Ovary (tissue), 3 donors: ENCODE data around the gene NKIRAS2.

Experiments used
- POLR2A ChIP-seq: fragments of 450-650 bp; IDR thresholded peaks from one replicate; pipeline ENCODE4 v1.6.1; 2017; ENCODE audit warnings: antibody characterized with exemption, mild to moderate bottlenecking, moderate library complexity
- TF ChIP-seq, protein P1 (sequence below), 3 donors: fragments of 450-650 bp in 2 of 3; fragments of 200-600 bp in 1 of 3; IDR thresholded peaks; one replicate each; pipeline versions ENCODE4 v1.5.1 to v1.8.0; 2016 to 2022; ENCODE audit warnings: antibody characterized with exemption in 3 of 3, mild to moderate bottlenecking in 1 of 3
- donor health status: DM: no; HTN: no; CAD: no.

DNA sequence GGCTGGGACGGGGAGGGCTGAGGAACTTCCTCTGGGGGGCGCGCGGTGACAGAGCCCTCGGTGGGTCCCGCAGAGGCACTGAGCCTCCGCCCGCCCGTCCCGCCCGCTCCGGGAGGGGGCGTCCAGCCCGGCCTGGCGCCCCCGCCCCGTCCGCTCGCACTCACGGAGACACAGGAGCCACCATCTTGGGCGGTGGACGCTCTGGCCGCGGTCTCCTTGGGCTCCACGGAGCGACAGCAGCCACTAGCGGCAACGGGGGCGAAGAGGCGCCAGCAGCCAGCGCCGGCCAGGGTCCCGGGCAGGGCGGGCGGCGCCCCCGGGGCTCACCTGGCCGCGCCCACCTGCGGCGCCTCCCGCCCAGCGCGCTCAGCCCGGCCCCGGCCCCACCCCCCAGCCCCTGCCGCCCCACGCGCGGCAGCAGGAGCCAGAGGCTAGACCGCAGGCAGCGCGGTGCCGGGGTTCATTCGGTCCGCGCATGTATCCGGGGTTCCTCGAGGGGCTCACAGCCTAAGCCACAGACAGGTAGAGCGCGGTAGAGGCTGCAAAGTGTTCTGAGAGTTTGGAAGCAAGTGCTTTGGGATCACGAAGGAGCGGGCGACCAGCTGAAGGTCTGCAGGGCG, 30.6 kb downstream of the NKIRAS2 start, which contains the start of gene C17orf113:
- TF ChIP-seq, protein P1, sequence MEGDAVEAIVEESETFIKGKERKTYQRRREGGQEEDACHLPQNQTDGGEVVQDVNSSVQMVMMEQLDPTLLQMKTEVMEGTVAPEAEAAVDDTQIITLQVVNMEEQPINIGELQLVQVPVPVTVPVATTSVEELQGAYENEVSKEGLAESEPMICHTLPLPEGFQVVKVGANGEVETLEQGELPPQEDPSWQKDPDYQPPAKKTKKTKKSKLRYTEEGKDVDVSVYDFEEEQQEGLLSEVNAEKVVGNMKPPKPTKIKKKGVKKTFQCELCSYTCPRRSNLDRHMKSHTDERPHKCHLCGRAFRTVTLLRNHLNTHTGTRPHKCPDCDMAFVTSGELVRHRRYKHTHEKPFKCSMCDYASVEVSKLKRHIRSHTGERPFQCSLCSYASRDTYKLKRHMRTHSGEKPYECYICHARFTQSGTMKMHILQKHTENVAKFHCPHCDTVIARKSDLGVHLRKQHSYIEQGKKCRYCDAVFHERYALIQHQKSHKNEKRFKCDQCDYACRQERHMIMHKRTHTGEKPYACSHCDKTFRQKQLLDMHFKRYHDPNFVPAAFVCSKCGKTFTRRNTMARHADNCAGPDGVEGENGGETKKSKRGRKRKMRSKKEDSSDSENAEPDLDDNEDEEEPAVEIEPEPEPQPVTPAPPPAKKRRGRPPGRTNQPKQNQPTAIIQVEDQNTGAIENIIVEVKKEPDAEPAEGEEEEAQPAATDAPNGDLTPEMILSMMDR (IDR thresholded peaks at IDR 0.05), result peak in 1 of 3 donors; percentile 16
- TF ChIP-seq POLR2A, result no peak
